GM19468 (cell line): ENCODE results near the gene RNF8.
"Not testable (repeated sequence)": the region's sequence is repeated elsewhere in the genome, so short reads cannot be mapped to it uniquely, and the experiment has no call there.

Experiments
- ATAC-seq: cut with Tn5 transposase; IDR thresholded peaks from one replicate; pipeline ENCODE4 v1.9.1; 2021; ENCODE audit warnings: mild to moderate bottlenecking, moderate library complexity, moderate number of reproducible peaks; ENCODE audit not compliant: unreplicated experiment; ENCODE audit errors: extremely low read depth

The RNF8 gene

GRCh38 chr6:37391120-37391519 lies 37.3 kb downstream of the RNF8 start:
- ATAC-seq = no peak

GRCh38 chr6:37392821-37393220 lies 39.0 kb downstream of the RNF8 start:
- no peak for ATAC-seq

DNA sequence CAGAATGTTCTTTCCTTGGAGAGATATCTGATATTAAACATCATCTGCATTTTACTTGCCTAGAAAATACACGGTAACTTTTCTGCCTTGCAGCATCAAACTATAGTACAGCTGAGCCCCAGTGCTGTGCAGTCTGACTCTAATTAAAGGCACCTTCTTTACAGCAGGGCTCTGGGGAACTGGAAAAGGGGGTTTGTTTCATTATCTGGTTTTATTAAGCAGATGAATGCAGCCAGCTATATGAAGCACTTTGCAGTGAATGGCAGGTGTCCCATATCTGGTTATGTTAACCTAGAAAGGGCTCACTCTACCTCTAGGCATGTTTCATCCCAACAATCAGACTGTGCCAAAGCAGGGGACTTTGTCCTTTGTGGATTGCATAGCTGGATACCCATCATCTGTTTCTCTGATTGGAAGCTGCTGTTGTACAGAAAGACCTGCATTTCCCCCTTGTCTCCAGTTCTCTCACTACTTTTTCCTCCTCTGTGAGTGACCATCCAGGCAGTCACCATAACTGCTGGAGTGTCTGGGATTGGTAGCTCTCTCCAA lies 39.7 kb downstream of the RNF8 start:
- no peak for ATAC-seq

DNA sequence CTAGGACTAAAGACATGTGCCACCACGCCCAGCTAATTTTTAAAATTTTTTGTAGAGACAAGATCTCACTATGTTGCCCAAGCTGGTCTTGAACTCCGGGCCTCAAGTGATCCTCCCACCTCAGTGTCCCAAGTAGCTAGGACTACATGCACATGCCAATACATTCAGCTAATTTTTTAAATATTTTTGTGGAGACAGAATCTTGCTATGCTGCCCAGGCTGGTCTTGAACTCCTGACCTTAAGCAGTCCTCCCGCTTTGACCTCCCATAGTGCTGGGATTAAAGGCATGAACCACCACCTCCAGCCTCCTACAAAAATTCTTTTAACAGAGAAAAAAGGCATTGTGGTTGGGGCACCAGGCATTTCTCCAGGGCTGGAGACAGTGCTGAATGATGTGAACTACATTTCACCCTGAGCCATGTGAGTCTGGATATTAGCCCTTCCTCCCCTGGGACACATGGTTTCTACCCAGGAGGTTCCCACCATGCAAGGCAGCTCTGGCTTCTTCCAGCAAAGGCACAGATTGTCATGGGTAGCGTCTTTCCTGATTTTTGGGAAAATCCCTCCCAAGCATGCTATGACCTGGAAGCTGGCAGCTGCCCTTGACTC lies 42.9 kb downstream of the RNF8 start:
- no peak for ATAC-seq

DNA sequence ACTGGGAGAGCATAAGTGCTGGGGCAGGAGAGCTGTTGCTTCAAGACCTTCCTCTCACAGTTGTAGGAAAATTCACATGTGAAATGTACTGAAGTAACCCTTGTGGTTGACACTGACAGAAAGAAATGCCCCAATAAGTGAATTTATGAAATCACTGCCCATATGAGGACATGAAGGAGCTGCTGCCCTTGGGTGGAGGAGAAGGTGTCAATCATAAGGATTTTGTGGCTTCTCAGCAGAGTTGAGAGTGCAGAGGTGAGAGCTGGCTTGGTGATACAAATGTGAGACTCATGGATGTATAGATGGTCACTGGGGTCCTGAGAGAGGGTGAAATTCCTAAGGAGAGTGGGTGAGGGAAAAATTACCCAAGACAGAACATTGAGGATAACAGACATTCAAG lies 45.3 kb downstream of the RNF8 start:
- ATAC-seq = no peak

DNA sequence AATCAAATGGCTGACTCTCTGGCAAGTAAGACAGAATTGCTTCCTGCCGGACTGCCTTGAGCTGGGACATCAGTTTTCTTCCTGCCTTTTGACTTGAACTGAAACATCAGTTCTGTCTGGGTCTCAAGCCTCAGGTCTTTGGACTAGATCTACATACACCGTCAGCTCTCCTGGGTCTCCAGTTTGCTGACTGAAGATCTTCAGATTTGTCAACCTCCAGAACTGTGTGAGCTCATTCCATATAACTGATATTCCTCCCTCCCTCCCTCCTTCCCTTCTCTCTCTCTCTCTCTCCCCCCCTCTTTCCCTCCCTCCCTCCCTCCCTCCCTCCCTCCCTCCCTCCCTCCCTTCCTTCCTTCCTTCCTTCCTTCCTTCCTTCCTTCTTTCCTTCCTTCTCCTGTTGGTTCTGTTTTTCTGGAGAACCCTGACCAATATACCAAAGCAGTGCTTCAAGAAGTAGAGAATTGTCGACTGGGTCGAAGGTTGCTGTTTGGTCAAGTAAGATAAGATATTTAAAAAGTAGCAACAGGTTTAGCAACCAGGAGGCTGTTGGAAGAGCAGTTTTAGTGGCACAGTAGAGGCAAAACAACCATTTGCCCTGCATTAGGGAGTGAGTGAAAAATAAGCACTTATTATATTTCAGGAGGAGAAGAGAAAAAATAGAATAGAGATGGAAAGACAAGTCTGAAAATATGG lies 46.2 kb downstream of the RNF8 start:
- ATAC-seq = no peak

GRCh38 chr6:37401658-37402057 lies 47.9 kb downstream of the RNF8 start:
- not testable (repeated sequence) for ATAC-seq

GRCh38 chr6:37406726-37407341 lies 53.1 kb downstream of the RNF8 start:
- no peak for ATAC-seq

- ATAC-seq = no peak
Observed at GRCh38 chr6:37407948-37408347, 54.2 kb downstream of the RNF8 start.

GRCh38 chr6:37409501-37409900 lies 55.7 kb downstream of the RNF8 start:
- ATAC-seq = no peak

DNA sequence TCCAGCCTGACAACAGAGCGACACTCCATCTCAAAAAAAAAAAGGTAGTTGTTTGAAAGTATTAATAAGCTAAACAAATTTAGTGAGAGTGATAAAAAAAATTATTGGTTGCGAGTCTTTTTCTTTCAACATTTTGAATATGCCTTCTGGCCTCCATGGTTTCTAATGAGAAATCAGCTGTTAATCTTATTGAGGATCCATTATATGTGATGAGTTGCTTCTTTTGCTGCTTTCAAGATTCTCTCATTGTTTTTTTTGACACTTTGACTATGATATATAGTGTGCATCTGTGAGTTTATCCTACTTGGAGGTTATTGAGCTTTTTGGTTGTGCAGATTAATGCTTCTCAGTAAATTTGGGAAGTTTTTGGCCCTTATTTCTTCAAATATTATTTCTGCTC lies 63.6 kb downstream of the RNF8 start:
- no peak for ATAC-seq

DNA sequence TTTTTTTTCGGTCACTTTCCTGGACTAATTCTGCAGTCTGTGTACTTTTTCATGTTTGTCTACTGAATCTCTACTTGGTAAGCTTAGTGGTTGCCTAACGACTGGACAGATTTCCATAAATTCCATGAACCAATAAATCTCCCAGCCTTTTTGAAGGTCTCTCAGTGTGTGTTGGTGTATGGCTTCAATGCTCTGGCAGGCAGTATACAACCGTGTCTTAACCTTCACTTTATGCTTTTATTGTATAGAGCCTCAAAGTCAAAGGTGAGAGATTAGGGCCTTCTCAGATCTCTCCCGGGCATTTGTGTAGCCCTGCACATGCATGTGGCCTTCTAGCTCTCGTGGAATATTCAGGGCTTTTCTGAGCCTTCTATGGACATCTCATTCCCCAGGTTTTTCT lies 64.9 kb downstream of the RNF8 start:
- ATAC-seq = no peak

DNA sequence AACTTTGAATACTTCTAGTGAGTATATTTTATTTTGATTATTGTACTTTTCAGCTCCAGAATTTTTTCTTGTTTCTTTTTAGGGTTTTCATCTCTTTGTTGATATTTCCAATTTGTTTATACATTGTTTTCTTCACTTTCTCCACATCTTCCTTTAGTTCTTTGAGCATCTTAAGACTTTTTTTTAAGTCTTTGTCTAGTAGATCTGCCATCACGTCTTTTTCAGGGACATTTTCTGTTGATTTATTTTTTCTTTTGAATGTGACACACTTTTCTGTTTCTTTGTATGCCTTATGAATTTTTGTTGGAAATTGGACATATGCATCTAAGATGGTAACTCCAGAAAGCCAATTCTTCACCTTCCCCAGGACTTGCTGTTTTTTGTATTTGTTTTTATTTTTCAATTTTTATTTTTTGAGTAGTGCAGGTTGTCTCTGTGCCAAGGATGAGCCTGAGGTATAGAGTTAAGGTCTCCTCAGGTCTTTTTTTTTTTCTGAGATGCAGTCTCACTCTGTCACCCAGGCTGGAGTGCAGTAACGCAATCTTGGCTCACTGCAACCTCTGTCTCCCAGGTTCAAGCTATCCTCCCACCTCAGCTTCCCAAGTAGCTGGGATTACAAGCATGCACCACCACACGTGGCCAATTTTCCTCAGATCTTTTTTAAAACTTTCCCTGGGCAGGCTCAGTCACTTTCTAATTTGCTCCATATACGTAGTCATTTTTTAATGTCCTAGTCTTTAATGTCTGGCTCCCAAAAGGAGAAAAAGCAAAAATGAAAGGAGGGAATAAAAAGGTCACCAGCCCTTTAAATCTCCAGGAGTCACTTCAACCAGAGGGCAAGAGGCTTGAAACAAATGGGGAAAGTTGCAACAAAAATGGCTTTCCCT lies 72.5 kb downstream of the RNF8 start:
- ATAC-seq = no peak

DNA sequence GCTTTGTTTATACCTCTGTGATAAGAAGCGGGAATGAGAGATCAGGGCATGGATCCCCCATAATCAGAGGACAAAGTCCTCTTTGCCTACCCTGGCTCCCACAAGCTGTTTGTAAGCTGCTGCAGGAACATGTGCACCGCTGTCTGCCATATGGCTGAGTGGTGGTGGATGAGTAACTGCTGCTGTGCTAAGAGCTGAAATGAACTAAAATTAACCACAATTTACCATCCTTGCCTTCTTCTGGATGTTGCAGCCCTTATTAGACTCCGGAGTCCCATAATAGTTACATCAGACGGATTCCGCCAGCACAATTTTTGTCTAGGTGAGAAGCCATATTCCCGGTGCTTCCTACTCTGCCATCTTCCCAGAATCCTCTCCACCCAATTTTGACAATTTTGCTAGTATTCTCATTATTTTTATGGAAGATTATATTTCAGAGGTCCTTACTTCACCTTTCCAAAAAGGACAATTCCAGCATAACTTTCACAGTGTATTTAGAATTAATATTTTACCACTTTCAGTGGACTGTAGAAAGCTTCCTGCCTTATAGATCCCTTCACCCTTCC lies 73.2 kb downstream of the RNF8 start:
- ATAC-seq = no peak

- ATAC-seq = no peak
Observed at GRCh38 chr6:37429352-37429750, 75.6 kb downstream of the RNF8 start.

GRCh38 chr6:37432590-37432915 lies 78.8 kb downstream of the RNF8 start:
- no peak for ATAC-seq

- peak; percentile 66 for ATAC-seq
Observed at GRCh38 chr6:37432916-37433656, 79.3 kb downstream of the RNF8 start, which contains the start of gene CMTR1. Gene CMTR1, plus strand, starts transcription at chr6:37433221. Its CDS starts 2,409 bp downstream, at chr6:37435630.

DNA sequence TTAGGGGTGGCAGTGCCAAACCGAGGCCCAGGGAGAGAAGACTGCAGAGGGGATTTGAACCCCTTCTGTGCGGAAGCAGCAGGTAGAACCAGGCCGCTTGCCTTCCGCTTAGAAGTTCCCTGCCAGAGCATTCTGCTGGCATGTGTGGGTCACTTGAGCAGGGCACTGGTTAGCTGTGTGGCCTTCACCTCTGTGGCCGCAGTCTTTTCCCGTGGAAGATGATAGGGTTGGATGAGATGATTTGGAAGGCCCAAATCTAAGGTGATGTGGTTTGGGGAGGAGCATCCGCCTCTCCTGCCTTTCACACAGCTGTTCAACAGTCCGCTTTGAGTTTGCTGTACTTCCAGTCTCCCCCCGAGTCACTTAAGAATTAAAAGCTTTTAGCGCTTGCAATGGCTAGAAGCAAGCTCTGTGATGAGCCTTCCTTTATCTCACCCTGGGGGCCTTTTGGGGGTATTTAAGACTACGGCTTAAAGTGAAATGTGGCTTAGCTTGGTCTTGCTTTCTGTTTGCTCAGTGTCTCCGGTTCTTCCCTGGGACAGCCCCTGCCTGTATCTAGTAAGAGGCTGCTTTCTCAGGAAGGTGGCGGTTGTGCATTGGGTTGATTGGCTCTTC lies 80.0 kb downstream of the RNF8 start:
- ATAC-seq = no peak

DNA sequence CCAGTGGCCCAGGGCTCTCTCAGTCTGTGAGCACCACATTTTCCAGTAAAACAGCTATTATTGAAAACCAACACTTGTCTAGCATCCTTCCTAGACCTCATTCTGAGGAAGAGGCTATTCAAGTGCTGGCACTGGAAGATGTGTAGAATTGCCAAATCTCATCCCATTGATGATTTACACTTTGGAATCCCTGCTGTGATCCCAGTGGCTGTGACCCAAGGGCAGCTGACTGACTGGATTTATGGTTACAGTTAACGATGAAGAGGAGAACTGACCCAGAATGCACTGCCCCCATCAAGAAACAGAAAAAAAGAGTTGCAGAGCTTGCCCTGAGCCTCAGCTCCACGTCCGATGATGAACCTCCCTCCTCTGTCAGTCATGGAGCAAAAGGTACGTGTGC lies 81.6 kb downstream of the RNF8 start:
- no peak for ATAC-seq
